IPS-15b (cell line): ENCODE results near the gene TPRKB.
"Not testable (repeated sequence)": the region's sequence is repeated elsewhere in the genome, so short reads cannot be mapped to it uniquely, and the experiment has no call there.

Experiments
- H3K27me3 ChIP-seq: one replicate; pipeline ENCODE4 v1.6.1; 2013; ENCODE audit warnings: low read length; ENCODE audit not compliant: control insufficient read depth, insufficient read depth
- H3K36me3 ChIP-seq: one replicate; pipeline ENCODE4 v1.6.1; 2013; ENCODE audit warnings: low read length; ENCODE audit not compliant: control insufficient read depth, insufficient read depth
- H3K4me1 ChIP-seq: one replicate; pipeline ENCODE4 v1.6.1; 2013; ENCODE audit warnings: mild to moderate bottlenecking, low read length; ENCODE audit not compliant: control insufficient read depth, insufficient read depth
- H3K4me3 ChIP-seq: one replicate; pipeline ENCODE4 v1.5.1; 2013; ENCODE audit warnings: low read depth, low read length
- H3K9ac ChIP-seq: one replicate; pipeline ENCODE4 v1.6.1; 2013; ENCODE audit warnings: low read depth, mild to moderate bottlenecking, low read length
- H3K9me3 ChIP-seq: one replicate; pipeline ENCODE4 v1.6.1; 2013; ENCODE audit warnings: mild to moderate bottlenecking, low read length; ENCODE audit not compliant: control insufficient read depth, insufficient read depth

TPRKB gene

GRCh38 chr2:73730810-73731209 is 6.3 kb downstream of the TPRKB start:
- no peak overlapping the region for H3K9ac ChIP-seq
- no peaks in the 10 kb centered on the region for H3K9me3 ChIP-seq
- H3K4me3 ChIP-seq = no peak overlapping the region
- peaks cover 7% of the 10 kb centered on the region for H3K36me3 ChIP-seq
- no peaks in the 10 kb centered on the region for H3K4me1 ChIP-seq
- no peaks in the 10 kb centered on the region for H3K27me3 ChIP-seq

- Histone ChIP-seq H3K4me3 (no peak overlapping the region), H3K4me1 (no peaks in the 10 kb centered on the region), H3K9me3 (no peaks in the 10 kb centered on the region), H3K36me3 (peaks cover 7% of the 10 kb centered on the region), H3K9ac (no peak overlapping the region), H3K27me3 (no peaks in the 10 kb centered on the region)
Observed at GRCh38 chr2:73728711-73729110, 8.4 kb downstream of the TPRKB start.

- no peak overlapping the region for H3K9ac ChIP-seq
- no peaks in the 10 kb centered on the region for H3K27me3 ChIP-seq
- H3K4me1 ChIP-seq = no peaks in the 10 kb centered on the region
- peaks cover 7% of the 10 kb centered on the region for H3K36me3 ChIP-seq
- no peak overlapping the region for H3K4me3 ChIP-seq
- no peaks in the 10 kb centered on the region for H3K9me3 ChIP-seq
Observed at GRCh38 chr2:73728043-73728442, 9.1 kb downstream of the TPRKB start.

- H3K27me3 ChIP-seq, H3K4me1 ChIP-seq, H3K36me3 ChIP-seq, H3K9ac ChIP-seq, H3K4me3 ChIP-seq, H3K9me3 ChIP-seq: not testable (repeated sequence)
Observed at GRCh38 chr2:73726657-73727056, 10.5 kb downstream of the TPRKB start.

GRCh38 chr2:73718851-73719621 is 18.1 kb downstream of the TPRKB start:
- Histone ChIP-seq H3K4me3 (no peak overlapping the region), H3K9me3 (no peaks in the 10 kb centered on the region), H3K36me3 (no peaks in the 10 kb centered on the region), H3K9ac (no peak overlapping the region), H3K27me3 (peaks cover 2% of the 10 kb centered on the region), H3K4me1 (no peaks in the 10 kb centered on the region)

GRCh38 chr2:73718421-73718820 is 18.7 kb downstream of the TPRKB start:
- no peak overlapping the region for H3K9ac ChIP-seq
- H3K27me3 ChIP-seq = peaks cover 2% of the 10 kb centered on the region
- H3K4me3 ChIP-seq = no peak overlapping the region

GRCh38 chr2:73717695-73718094 is 19.4 kb downstream of the TPRKB start:
- not testable (repeated sequence) for H3K27me3 ChIP-seq, H3K36me3 ChIP-seq, H3K9ac ChIP-seq, H3K4me1 ChIP-seq, H3K4me3 ChIP-seq, H3K9me3 ChIP-seq

More at GRCh38 chr2:73718421-73718820, 18.7 kb downstream of the TPRKB start:
- no peaks in the 10 kb centered on the region for H3K4me1 ChIP-seq
- H3K9me3 ChIP-seq = no peaks in the 10 kb centered on the region
- no peaks in the 10 kb centered on the region for H3K36me3 ChIP-seq

- Histone ChIP-seq H3K4me3 (no peak overlapping the region), H3K9ac (no peak overlapping the region), H3K36me3 (no peaks in the 10 kb centered on the region), H3K27me3 (peaks cover 2% of the 10 kb centered on the region), H3K9me3 (no peaks in the 10 kb centered on the region), H3K4me1 (no peaks in the 10 kb centered on the region)
Observed at GRCh38 chr2:73717251-73717606, 19.9 kb downstream of the TPRKB start.

- Histone ChIP-seq H3K9ac (no peak overlapping the region), H3K36me3 (no peaks in the 10 kb centered on the region), H3K9me3 (no peaks in the 10 kb centered on the region), H3K4me3 (no peak overlapping the region), H3K4me1 (no peaks in the 10 kb centered on the region), H3K27me3 (peaks cover 2% of the 10 kb centered on the region)
Observed at GRCh38 chr2:73716543-73717250, 20.4 kb downstream of the TPRKB start.

- H3K9ac ChIP-seq = no peak overlapping the region
- no peaks in the 10 kb centered on the region for H3K4me1 ChIP-seq
- no peaks in the 10 kb centered on the region for H3K9me3 ChIP-seq
- no peak overlapping the region for H3K4me3 ChIP-seq
- peaks cover 5% of the 10 kb centered on the region for H3K27me3 ChIP-seq
- H3K36me3 ChIP-seq = no peaks in the 10 kb centered on the region
Observed at GRCh38 chr2:73714091-73714490, 23.1 kb downstream of the TPRKB start.

- Histone ChIP-seq H3K9ac (no peak overlapping the region), H3K9me3 (no peaks in the 10 kb centered on the region), H3K4me1 (no peaks in the 10 kb centered on the region), H3K36me3 (no peaks in the 10 kb centered on the region), H3K4me3 (no peak overlapping the region), H3K27me3 (peaks cover 5% of the 10 kb centered on the region)
Observed at GRCh38 chr2:73708527-73708926, 28.6 kb downstream of the TPRKB start.

GRCh38 chr2:73707636-73708035 is 29.5 kb downstream of the TPRKB start:
- H3K4me1 ChIP-seq = no peaks in the 10 kb centered on the region
- H3K4me3 ChIP-seq = no peak overlapping the region
- H3K27me3 ChIP-seq = peaks cover 5% of the 10 kb centered on the region
- H3K36me3 ChIP-seq = no peaks in the 10 kb centered on the region
- H3K9ac ChIP-seq = no peak overlapping the region
- H3K9me3 ChIP-seq = no peaks in the 10 kb centered on the region
